Skeletal muscle satellite cell (primary cell): ENCODE measurements around the gene PALM3. TPM values are rescaled to one million over a fixed set of nuclear protein-coding genes. Genes with fewer than 3 reads are reported as not detected.
A peak's percentile ranks its signal among the peaks of the same experiment; 100 is the strongest.

Experiments used
- H3K27me3 ChIP-seq: 2 replicates; pipeline ENCODE4 v1.7.0; 2013; ENCODE audit warnings: low read length; ENCODE audit not compliant: control insufficient read depth, insufficient read depth
- H3K36me3 ChIP-seq: 2 replicates; pipeline ENCODE4 v1.7.0; 2013; ENCODE audit warnings: mild to moderate bottlenecking, control low read depth, low read length; ENCODE audit not compliant: insufficient read depth
- H3K4me1 ChIP-seq: 2 replicates; pipeline ENCODE4 v1.7.0; 2013; ENCODE audit warnings: low read length; ENCODE audit not compliant: control insufficient read depth, insufficient read depth
- H3K4me2 ChIP-seq: 2 replicates; pipeline ENCODE4 v1.7.0; 2013; ENCODE audit warnings: mild to moderate bottlenecking, low read length
- H3K4me3 ChIP-seq: 2 replicates; pipeline ENCODE4 v1.7.0; 2013; ENCODE audit warnings: low read length
- H3K9ac ChIP-seq: 2 replicates; pipeline ENCODE4 v1.7.0; 2013; ENCODE audit warnings: mild to moderate bottlenecking, low read depth, low read length, moderate library complexity
- H3K9me3 ChIP-seq: replicated peaks from 2 replicates; pipeline ENCODE4 v1.7.0; 2013; ENCODE audit warnings: mild to moderate bottlenecking, control low read depth, low read length
- total RNA-seq: library from RNA; depleted of rRNA; stranded (reverse); fragments of >200 nt; gene quantifications from 2 replicates; pipeline ENCODE4 v1.2.3, GENCODE V29; 2012; rRNA removed

Gene PALM3
- not detected in 2 replicates for total RNA-seq

- H3K9me3 ChIP-seq = no peaks in the 10 kb centered on the region
- H3K27me3 ChIP-seq = peaks cover 34% of the 10 kb centered on the region
- no peak within 1 kb of the TSS for H3K9ac ChIP-seq
- H3K4me1 ChIP-seq = no peaks in the 10 kb centered on the region
- no peak within 1 kb of the TSS for H3K4me2 ChIP-seq
- no peak within 1 kb of the TSS for H3K4me3 ChIP-seq
- no peaks in the 10 kb centered on the region for H3K36me3 ChIP-seq
These were observed at the start of gene PALM3 for GRCh38 chr19:14061751-14062557. Gene PALM3 (minus strand): TSS chr19:14062076. CDS start chr19:14061980, 96 bp downstream.

GRCh38 chr19:14111486-14111885 lies 49.6 kb upstream of the PALM3 start:
- H3K9ac ChIP-seq = no peak overlapping the region
- no peaks in the 10 kb centered on the region for H3K36me3 ChIP-seq
- H3K4me1 ChIP-seq = peaks cover 40% of the 10 kb centered on the region

GRCh38 chr19:14110650-14111049 lies 48.8 kb upstream of the PALM3 start:
- H3K4me2 ChIP-seq = no peak overlapping the region
- H3K27me3 ChIP-seq = no peaks in the 10 kb centered on the region
- no peak overlapping the region for H3K4me3 ChIP-seq
- H3K4me1 ChIP-seq = peaks cover 31% of the 10 kb centered on the region
- no peaks in the 10 kb centered on the region for H3K9me3 ChIP-seq
- no peak overlapping the region for H3K9ac ChIP-seq
- H3K36me3 ChIP-seq = no peaks in the 10 kb centered on the region

More at GRCh38 chr19:14111486-14111885, 49.6 kb upstream of the PALM3 start:
- Histone ChIP-seq H3K4me3 (no peak overlapping the region), H3K4me2 (no peak overlapping the region), H3K9me3 (no peaks in the 10 kb centered on the region), H3K27me3 (no peaks in the 10 kb centered on the region)

GRCh38 chr19:14107581-14108461 lies 45.9 kb upstream of the PALM3 start:
- Histone ChIP-seq H3K9ac (peak overlapping the region; percentile 9), H3K4me3 (no peak overlapping the region), H3K4me2 (no peak overlapping the region), H3K4me1 (peaks cover 17% of the 10 kb centered on the region), H3K27me3 (no peaks in the 10 kb centered on the region), H3K9me3 (no peaks in the 10 kb centered on the region), H3K36me3 (peaks cover 7% of the 10 kb centered on the region)

- Histone ChIP-seq H3K9me3 (no peaks in the 10 kb centered on the region), H3K4me2 (no peak overlapping the region), H3K27me3 (no peaks in the 10 kb centered on the region), H3K4me1 (peaks cover 11% of the 10 kb centered on the region), H3K36me3 (peaks cover 16% of the 10 kb centered on the region), H3K9ac (no peak overlapping the region), H3K4me3 (no peak overlapping the region)
These were observed 45.0 kb upstream of the PALM3 start for GRCh38 chr19:14106840-14107239.

GRCh38 chr19:14105680-14106079 lies 43.8 kb upstream of the PALM3 start:
- Histone ChIP-seq H3K9ac (no peak overlapping the region), H3K4me3 (no peak overlapping the region), H3K4me2 (no peak overlapping the region), H3K4me1 (peaks cover 11% of the 10 kb centered on the region), H3K27me3 (no peaks in the 10 kb centered on the region), H3K9me3 (no peaks in the 10 kb centered on the region), H3K36me3 (peaks cover 23% of the 10 kb centered on the region)

- Histone ChIP-seq H3K4me1 (peaks cover 11% of the 10 kb centered on the region), H3K36me3 (peaks cover 27% of the 10 kb centered on the region), H3K9me3 (no peaks in the 10 kb centered on the region), H3K4me3 (no peak overlapping the region), H3K9ac (no peak overlapping the region), H3K27me3 (no peaks in the 10 kb centered on the region), H3K4me2 (no peak overlapping the region)
These were observed 41.4 kb upstream of the PALM3 start for GRCh38 chr19:14103310-14103709.

GRCh38 chr19:14102756-14103155 lies 40.9 kb upstream of the PALM3 start:
- Histone ChIP-seq H3K9ac (no peak overlapping the region), H3K4me3 (no peak overlapping the region), H3K36me3 (peaks cover 31% of the 10 kb centered on the region), H3K27me3 (no peaks in the 10 kb centered on the region), H3K9me3 (no peaks in the 10 kb centered on the region), H3K4me2 (no peak overlapping the region), H3K4me1 (peaks cover 6% of the 10 kb centered on the region)

- Histone ChIP-seq H3K36me3 (peaks cover 37% of the 10 kb centered on the region), H3K4me1 (peaks cover under 1% of the 10 kb centered on the region), H3K4me3 (no peak overlapping the region), H3K27me3 (no peaks in the 10 kb centered on the region), H3K9ac (no peak overlapping the region), H3K9me3 (no peaks in the 10 kb centered on the region), H3K4me2 (no peak overlapping the region)
These were observed 40.3 kb upstream of the PALM3 start for GRCh38 chr19:14102102-14102696.

- no peaks in the 10 kb centered on the region for H3K4me1 ChIP-seq
- no peaks in the 10 kb centered on the region for H3K27me3 ChIP-seq
- H3K4me2 ChIP-seq = no peak overlapping the region
- H3K4me3 ChIP-seq = no peak overlapping the region
- H3K9me3 ChIP-seq = no peaks in the 10 kb centered on the region
- no peak overlapping the region for H3K9ac ChIP-seq
- peaks cover 47% of the 10 kb centered on the region for H3K36me3 ChIP-seq
These were observed 39.2 kb upstream of the PALM3 start for GRCh38 chr19:14101003-14101545.

GRCh38 chr19:14097532-14098151 lies 35.8 kb upstream of the PALM3 start:
- Histone ChIP-seq H3K36me3 (peaks cover 42% of the 10 kb centered on the region), H3K9me3 (peaks cover 9% of the 10 kb centered on the region), H3K4me3 (no peak overlapping the region), H3K9ac (no peak overlapping the region), H3K27me3 (no peaks in the 10 kb centered on the region), H3K4me1 (no peaks in the 10 kb centered on the region), H3K4me2 (no peak overlapping the region)
